Urothelium cell line (cell line): ENCODE measurements around the gene NPAS3.

Source experiments
- DNase-seq: peaks from one replicate; pipeline ENCODE4 v3.0.0; 2011; ENCODE audit warnings: low spot score, mixed read lengths
- FAIRE-seq: peaks from 2 replicates; lab custom pipeline; 2011; peaks lifted over from hg19 to GRCh38; lab: Jason Lieb, UNC

NPAS3 gene

DNA sequence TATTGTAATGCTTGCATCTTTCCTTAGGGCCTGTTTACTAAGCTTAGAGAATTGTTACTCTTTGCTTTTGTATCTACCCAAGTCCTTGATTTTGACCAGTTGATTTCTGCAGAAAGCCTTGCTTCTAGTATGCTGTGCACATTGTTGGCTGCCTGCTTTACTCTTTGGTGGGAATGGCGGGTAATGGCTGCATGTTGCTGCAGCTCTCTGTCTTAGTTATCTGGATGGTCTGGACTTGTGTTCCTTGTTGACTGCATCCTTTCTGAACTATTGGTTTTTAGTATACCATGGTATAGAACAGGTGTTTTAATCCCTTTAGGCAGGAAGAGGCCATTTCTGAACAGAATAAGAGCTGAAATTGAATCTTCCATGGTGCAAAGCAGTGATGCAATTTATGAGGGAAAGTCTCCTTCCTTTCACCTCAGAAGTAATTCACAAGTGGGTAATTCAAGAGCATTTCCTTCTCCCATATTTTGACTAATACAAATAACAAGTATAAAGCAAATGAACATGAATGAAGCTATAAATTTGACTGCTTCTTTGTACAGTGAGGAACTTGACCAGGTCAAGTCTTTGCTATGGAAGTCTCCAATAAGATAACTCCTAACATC lies 466.4 kb downstream of the NPAS3 start:
- FAIRE-seq = no peak

DNA sequence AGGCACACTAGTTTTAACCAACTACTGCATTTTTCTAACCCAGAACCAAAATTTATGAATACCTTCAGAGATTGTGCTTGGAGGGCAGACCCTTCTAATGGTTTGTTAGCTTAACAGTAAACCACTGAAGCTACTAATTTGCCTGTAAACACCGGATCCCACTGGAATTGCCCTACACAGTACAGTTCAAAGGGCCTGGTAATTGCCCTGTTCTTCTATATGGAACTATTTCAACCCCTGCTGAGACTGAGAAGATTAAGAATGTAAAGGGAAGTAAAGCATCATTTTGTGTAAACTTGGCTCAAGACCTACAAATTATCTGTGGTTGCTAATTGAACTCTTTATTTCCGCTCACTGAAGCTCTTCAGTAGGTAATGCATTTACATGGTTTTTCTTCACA lies 468.1 kb downstream of the NPAS3 start:
- DNase-seq (no peak), FAIRE-seq (no peak)

More for the DNA sequence above, 466.4 kb downstream of the NPAS3 start:
- no peak for DNase-seq

DNA sequence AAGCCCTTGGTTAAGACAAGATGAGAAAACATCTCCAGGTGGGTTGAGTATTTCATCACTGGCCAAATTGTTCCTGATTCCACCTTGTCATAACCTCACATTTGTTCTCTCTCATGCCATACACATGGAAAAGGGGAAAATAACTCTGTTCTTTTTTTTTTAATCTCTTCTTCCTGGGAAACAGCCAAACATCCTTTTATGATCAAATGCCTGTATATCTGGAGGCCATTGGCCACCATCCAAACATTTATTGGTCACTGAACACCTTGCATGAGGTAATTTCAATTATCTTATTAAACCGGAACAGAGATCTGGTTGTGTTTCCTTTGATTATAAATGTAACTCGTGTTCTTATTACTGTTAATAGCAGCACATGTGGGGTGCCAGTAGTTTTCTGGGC lies 469.6 kb downstream of the NPAS3 start:
- FAIRE-seq (no peak), DNase-seq (no peak)

DNA sequence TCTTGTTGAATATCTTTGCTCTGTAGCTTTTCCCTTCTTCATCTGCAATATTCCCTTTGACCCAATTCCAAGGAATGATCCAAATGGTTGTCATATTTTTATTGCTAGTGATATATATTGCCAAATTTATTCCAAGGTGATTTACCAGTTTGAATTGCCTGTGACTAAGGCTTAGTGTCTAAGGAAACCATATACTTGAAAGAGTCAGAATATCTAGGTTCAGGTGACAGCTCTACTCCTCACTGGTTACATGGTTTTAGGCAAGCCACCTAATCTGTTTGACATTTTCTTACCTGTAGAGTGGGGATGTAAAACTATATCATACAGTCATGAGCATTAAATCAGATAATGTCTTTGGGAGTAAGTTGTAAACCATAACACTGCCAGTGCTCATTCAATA lies 473.8 kb downstream of the NPAS3 start:
- DNase-seq = no peak
- no peak for FAIRE-seq

DNA sequence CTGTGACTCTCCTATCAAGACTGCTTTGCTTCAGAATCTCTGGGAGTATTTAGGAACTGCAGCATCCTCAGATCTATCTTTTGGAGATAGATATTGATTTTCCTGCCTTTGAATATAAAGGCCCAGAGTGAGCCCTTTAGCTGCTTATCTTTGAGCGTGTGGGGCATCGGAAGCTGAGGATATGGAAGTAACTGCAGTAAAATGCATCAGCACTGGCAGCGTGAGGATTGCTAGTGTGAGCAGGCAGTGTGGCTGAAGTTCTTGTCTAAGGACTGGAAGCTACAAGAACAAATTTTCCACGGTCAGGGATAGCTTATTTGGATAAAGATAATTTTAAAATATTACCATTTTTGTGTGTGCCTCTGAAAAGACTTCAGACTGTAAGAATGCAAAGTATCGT lies 474.7 kb downstream of the NPAS3 start:
- DNase-seq (no peak), FAIRE-seq (no peak)

DNA sequence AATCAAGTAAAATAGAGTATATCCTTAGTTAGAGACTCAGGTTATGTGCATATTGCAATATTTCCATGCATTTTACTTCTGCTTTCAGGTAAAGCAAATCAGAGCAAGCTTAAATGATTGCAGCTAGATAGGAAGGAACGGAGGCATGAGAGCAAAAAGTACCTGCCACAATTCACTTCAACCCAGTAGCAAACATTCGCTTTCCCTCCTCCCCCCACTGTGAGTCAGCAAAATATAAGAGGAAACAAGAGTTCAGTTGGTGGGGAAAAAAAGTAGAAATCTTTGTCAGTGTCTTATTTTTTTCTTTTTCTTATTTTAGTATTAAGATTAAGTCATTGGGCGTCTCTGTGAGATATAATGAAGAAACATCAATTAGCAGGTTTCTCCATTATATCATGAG lies 475.4 kb downstream of the NPAS3 start:
- FAIRE-seq = no peak

DNA sequence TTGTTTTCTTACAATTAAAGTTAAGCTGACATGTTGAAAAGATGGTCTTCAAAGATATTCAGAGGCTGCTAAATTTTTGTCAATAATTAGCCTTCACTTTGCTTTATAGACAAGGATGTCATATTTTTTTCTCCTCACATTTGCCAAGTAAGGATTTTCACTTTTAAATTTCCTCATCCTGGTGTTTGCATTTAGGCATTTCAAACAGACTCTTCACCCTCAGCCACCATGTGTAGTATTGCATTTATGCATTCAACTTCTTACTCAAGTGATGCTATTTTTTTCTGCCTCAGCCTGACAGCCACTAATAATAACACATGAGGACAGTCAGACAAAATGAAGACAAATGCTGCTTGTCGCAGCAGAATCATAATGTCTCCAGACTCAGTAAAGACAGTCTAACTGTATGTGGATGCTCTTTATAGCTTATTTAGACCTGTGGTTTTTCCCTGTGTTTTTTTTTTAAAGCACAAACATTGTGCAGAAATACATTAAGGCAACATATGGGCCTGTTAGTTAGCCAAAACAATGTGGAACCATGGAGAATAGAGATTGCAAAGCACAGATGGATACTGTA lies 481.5 kb downstream of the NPAS3 start:
- DNase-seq = no peak
- no peak for FAIRE-seq

More for the DNA sequence above, 475.4 kb downstream of the NPAS3 start:
- peak; percentile 26 for DNase-seq

DNA sequence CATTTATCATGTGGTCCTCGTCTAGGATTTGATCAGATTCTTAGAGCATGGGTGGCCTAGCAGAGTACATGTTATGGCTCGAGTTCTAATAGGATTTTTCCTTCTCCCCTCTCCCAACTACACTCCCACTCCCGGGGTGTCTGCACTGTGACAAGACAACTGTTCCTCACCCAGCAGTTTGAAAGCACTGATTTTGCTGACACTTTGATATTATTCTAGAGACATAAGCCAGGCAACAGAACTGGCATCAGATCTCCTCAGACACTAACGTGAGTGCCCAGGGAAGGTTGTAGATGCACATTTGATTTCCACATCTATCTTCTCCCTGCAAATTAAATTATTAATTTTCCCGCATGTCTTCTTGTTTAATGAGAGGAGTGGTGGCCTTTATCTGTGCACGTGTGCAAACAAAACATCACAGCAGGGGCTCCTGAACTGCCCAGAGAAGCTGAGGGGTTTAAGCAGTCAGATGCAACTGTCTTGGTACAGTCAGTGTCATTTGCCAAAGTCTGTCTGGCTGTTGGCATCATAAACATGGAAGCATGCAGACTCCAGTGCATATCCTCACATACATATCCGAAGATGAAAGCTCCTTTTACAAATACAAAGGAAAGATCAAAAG lies 491.8 kb downstream of the NPAS3 start:
- FAIRE-seq = no peak
- DNase-seq = no peak

DNA sequence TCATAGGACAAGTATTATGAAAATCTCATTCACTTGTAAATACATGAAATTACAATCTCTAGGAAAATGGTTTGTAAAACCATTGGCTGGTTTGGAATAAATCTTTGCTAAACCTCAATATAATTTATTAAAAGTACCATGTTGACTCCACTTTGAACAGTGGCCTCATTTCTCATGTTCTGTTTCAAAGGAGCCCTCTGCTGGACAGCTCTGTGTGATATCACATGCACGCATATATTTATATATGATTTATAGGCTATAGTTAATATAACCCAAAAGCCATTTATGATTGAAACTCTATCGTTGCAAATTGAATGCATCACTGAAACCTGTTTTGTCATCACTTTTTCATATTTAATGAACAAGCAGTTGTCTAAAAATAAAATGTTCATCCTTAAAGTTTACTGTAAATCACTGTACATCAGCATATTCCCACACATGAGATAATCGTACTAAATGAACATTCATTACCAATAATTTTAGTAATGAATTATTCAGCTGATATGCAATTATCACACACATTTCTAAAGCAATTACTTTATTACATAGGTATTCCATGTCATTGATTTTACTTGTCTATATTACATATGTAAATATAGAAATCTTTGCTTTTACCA lies 493.8 kb downstream of the NPAS3 start:
- no peak for FAIRE-seq
- DNase-seq = peak; percentile 15

DNA sequence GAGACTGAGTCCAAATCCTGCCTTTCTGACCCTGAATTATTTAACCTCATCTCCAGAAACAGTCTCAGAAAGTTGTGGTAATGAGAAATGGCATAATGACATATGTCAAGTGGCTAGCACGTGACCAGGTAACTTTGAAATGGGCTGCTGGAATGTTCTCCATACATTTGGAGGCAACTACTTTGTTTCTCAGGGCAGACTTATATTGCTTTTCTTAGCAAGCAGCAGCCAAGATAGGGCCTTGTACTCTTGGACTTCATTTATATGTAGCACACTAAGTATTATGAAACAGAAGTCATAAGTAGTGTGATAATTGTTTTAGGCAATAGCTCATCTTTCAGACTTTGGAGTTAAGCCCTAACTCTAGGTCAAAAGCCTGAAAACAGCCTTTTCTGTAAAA lies 494.7 kb downstream of the NPAS3 start:
- FAIRE-seq (no peak), DNase-seq (no peak)

DNA sequence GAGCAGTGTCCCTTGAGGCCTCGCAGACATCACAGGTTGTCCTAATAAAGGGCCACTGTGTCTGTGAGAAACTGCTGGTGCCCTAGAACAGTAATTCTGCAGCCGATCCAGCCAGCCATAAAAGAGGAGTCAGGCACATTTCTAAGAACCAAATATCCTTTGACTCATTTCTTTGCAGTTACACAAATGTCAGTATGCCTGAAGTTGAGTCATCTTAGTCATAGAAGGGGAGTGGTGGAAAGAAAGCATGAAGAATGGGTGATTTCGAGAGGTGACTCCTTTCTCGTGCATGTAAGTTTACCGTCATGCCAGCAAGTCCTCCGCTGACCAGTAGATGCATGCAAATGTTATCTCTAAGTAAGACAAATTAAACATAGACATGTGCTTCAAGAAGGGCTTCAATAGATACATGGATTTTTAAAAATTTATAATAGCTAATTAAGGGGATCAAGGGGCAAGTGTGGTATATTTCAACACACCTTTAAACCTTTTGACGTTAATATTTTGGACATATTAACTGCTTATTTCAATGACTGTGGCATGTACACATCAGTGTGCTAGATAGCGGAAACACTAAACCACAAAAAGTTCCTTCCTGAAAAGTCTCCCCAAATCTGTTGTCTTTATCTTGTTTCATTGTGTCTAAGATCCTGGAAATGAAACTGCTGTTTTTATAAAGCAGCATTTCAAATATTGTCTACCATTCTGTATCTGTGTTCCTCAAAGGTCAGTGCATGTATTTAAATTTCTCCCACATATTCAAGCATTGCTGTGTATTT lies 497.4 kb downstream of the NPAS3 start:
- peak; percentile 45 for DNase-seq
- FAIRE-seq = no peak

DNA sequence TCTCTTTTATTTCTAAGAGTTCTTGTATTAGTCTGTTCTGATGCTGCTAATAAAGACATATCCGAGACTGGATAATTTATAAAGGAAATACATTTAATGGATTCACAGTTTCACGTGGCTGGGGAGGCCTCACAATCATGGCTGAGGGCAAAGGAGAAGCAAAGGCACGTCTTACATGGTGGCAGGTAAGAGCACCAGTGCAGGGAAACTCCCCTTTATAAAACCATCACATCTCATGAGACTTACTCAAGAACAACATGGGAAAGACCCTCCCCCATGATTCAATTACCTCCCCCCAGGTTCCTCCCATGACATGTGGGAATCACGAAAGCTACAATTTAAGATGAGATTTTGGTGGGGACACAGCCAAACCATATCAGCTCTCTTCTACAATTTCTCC lies 503.0 kb downstream of the NPAS3 start:
- FAIRE-seq = no peak
- DNase-seq = no peak

DNA sequence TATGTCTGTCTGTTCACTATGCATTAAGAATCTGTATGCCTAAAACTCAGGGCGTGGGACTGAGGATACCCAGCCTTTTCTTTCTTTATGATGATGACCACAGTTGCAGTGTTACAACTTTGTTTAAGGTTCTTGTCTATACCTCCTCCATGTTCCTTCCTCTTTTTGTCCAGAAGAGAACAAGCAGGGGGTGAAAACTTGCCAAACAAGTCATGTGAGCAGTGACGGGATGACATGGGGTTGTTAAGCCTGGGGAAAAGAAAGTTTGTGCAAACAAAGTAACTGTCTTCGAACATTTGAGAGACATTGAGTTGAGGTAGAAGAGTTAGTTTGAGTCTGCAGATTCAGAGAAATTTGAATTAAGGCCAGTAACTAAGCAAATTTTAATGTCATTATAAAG lies 505.5 kb downstream of the NPAS3 start:
- FAIRE-seq (no peak), DNase-seq (no peak)

DNA sequence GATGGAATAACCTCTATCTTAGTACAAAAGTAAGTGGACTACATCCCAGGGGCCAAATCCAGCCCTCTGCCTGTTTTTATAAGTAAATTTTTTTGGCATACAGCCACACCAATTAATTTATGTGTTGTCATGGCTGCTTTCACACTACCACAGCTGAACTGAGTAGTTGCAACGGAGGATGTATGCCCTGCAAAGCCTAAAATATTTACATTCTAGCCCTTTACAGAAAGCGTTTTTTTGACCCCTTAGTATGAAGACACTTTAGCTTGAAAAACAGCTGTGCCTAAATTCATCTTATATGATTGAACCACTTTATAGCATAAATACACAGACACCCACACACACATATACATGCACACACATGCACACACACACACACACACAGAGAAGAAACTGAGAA lies 510.6 kb downstream of the NPAS3 start:
- FAIRE-seq (no peak), DNase-seq (no peak)

DNA sequence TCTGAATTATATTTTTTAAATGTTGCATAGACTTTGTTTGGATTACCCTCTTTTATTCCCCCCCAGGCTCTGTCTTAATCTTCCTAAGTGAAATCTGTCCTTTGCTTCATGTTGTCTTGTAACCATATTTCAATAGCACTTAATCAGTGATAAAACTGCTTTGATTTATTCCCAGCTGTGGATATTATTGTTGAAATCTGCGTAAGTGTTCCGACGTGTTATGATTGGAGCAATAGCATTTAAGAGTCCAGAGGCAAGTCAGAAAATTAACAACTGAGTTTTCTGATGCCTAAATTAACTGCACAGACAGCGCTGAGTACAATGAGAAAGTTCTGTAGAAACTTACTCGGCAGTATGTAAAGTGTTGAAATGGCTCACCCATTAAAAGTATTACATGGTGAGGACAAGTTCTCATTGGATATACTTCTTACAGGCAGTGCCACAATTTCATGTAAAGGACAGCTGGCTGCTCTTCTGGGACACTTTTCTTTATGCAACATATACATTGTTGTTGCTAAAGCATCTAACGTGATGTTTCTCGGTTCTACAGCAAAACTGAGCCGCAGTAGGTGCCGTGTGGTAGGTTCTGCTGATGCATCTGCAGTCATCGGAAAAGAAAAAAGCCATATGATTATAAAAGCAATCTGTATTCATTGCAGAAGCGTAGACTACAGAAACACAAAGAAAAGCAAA lies 511.2 kb downstream of the NPAS3 start:
- DNase-seq (no peak), FAIRE-seq (no peak)

DNA sequence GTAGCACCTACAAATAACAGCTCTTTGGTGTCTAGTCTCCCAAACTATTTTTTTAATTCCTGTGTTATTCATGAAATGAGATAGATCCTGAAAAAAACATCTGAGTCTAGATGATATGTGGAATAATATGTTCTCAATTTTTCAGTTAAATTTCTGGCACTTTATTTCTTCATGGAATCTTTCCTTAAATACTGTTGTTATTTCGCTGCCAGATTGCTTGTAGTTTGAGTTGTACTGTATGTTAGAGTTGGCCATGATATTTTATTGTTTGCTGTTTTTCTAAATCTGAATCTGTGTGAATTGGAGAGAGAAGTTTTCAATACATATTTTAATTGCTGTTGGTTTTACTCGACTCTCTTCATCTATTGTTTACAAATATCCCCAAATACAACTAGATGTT lies 511.7 kb downstream of the NPAS3 start:
- DNase-seq (no peak), FAIRE-seq (no peak)

DNA sequence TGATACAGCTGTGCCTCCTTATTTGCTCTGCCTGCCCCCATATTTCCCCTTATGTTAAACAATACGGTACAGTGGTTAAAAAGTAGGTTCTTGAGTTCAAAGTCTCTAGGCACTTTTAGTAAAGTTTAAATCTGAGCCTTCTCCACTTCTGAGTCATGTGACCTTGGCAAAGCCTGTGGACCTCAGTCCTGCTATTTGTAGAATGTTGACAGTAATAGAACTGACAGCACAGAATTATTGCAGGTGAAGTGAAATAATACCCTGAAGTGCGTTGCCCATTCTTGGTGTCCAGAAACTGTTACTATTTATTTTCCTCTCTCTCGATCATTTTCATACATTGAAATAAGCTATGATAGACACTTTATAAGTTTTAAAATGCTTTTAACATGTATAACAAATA lies 512.5 kb downstream of the NPAS3 start:
- FAIRE-seq (no peak), DNase-seq (no peak)

DNA sequence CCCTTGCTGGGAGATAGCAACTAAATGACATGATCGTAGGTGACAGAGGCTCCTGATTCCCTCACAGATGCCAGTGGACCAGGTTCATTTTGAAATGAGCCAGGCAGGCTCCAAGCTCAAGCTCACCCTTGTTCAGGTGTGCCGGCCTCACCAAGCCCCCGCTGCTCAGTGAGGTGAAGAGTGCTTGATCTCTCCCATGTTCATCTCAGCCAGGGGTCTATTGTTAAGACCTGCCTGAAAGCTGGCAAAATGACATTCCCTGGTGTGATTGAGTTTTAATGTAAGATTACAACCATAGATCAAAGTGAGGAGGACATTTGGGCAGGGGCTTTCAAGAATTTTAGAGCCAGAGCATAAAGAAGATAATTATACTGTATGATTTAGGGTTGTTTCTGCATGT lies 514.3 kb downstream of the NPAS3 start:
- DNase-seq = no peak
- FAIRE-seq = no peak

DNA sequence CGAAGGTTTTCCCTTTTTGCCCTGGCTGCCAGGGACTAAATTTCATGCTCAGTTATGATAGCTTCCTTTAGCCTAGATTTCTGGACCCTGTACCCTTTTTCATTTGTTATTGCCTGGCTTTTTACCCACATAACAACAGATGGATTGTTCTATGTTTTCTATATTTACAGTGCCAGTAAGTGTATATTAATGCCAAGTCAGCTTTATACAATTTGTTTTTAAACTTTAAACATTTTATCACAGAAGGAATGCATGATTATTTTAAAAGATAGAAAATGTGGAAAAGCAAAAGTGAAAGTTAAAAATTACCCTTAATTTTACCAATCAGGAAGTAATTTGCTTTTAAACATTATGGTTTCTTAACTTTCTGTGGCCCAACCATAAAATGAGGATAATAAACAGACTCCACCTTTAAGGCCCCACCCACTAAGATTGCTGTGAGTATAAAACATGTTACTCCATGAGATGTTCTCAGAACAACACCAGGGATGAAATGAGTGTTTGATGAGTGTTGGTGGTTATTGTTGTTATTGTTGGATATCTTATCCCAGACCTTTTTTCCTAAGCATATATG lies 515.4 kb downstream of the NPAS3 start:
- FAIRE-seq (no peak), DNase-seq (no peak)

DNA sequence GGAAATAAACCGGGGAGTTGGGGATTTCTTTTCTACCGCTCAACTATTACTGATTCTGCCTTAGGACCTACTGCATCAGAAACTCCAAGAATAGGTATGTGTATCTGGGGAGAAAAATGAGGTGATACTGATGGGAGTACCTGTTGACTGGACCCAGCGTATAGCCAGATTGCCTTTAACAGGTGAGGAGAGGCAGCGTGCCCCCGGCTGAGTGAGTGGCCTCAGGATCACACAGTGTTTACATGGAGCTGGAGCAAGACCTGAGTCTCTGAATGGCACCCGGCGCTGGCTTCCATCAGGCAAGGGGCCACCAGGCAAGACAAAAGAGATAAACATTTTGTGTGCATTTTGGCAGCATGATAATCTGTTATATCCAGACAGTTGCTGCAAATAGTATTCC lies 516.0 kb downstream of the NPAS3 start:
- DNase-seq (no peak), FAIRE-seq (no peak)
